Measurements from ENCODE around the gene FAM219A.

DNA sequence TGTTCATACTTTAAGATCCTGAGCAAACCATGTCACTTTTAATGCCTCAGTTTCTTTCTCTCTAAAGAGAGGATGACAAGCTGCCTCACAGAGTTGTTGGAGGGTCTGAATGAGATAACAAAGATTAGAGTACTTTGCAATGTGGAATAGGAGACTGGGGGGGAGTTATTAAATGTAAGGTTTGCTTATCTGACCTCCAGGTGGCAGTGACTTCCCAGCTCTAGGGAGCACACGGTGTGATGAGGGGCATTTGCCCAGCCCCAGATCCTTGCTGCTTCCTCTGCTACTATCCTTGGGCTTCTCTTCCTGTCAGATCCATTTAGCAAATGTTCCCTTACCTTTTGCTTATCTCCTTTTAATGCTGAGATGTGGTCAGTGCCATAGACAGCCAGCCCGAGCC is 33.7 kb upstream of the FAM219A start:
- TF ChIP-seq, protein P1, sequence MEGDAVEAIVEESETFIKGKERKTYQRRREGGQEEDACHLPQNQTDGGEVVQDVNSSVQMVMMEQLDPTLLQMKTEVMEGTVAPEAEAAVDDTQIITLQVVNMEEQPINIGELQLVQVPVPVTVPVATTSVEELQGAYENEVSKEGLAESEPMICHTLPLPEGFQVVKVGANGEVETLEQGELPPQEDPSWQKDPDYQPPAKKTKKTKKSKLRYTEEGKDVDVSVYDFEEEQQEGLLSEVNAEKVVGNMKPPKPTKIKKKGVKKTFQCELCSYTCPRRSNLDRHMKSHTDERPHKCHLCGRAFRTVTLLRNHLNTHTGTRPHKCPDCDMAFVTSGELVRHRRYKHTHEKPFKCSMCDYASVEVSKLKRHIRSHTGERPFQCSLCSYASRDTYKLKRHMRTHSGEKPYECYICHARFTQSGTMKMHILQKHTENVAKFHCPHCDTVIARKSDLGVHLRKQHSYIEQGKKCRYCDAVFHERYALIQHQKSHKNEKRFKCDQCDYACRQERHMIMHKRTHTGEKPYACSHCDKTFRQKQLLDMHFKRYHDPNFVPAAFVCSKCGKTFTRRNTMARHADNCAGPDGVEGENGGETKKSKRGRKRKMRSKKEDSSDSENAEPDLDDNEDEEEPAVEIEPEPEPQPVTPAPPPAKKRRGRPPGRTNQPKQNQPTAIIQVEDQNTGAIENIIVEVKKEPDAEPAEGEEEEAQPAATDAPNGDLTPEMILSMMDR (conservative IDR thresholded peaks at IDR 0.05), result peak; percentile 18
- no peak for TF ChIP-seq ZFX (IDR thresholded peaks at IDR 0.05)

Measured in C4-2B (cell line).